Brain microvascular endothelial cell (primary cell): ENCODE measurements around the gene TOR2A.

Source experiments
- DNase-seq: peaks from one replicate; pipeline ENCODE4 v3.0.0-alpha.2; 2020
- H3K27ac ChIP-seq: fragments of 250-450 bp; sonication (Bioruptor Pico); 2 replicates; pipeline ENCODE4 v1.5.1; 2020; ENCODE audit warnings: mild to moderate bottlenecking, moderate library complexity
- H3K27me3 ChIP-seq: fragments of 250-450 bp; sonication (Bioruptor Pico); replicated peaks from 2 replicates; pipeline ENCODE4 v1.5.1; 2020; ENCODE audit warnings: mild to moderate bottlenecking
- H3K36me3 ChIP-seq: fragments of 250-450 bp; sonication (Bioruptor Pico); replicated peaks from 2 replicates; pipeline ENCODE4 v1.5.1; 2020; ENCODE audit warnings: mild to moderate bottlenecking
- H3K4me3 ChIP-seq: 2 replicates; pipeline ENCODE4 v1.5.1; 2011; ENCODE audit warnings: low read depth, mild to moderate bottlenecking, control low read depth, low read length, moderate library complexity
- in situ Hi-C: cut with HindIII; loops from 2 replicates; pipeline ENCODE4 v1.10.0; 2017; ENCODE audit warnings: low sequenced_read_pairs, low pct_ligation_motif_present
- TF ChIP-seq, protein P1 (sequence below): IDR thresholded peaks from 2 replicates; pipeline ENCODE4 v1.5.1; 2011; ENCODE audit warnings: low read depth, mild to moderate bottlenecking, moderate library complexity, low read length, control low read depth, inconsistent platforms; ENCODE audit errors: missing control alignments

The TOR2A gene

DNA sequence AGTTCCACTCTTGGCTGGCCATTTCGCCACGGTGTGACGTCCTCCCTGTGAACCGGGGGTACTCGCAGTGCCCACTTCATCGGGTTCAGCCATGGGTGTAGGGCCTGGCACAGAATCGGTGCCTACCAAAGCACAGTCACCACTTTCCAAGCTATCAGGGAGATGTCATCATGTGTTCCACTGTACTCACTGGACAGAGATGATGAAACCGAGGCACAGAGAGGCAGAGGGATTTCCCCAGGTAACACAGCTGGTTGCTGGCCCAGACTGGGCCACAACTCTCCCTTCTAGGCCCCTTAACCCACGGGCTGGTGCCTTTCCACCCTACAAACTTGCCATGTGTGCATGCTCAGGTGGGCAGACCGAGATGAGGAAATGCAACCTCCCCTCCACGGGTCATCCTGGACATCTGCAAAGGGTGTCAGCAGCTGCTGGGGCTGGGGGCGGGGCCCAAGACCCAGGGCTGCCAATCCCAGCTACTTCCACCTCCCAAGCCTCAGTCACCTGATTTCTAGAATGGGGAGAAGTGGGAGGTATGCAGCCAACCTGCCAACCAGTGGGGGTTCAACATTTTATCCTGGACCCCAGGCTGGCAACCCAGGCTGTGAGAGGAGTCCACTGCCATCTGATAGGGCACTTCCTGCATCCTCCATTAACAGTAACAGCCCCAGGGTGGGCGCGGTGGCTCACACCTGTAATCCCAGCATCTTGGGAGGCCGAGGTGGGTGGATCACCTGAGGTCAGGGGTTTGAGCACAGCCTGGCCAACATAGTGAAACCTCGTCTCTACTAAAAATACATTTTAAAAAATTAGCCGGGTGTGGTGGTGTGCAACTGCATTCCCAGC is 44.3 kb upstream of the TOR2A start:
- no peak overlapping the region for H3K4me3 ChIP-seq
- H3K36me3 ChIP-seq, result no peaks in the 10 kb centered on the region
- TF ChIP-seq, protein P1, sequence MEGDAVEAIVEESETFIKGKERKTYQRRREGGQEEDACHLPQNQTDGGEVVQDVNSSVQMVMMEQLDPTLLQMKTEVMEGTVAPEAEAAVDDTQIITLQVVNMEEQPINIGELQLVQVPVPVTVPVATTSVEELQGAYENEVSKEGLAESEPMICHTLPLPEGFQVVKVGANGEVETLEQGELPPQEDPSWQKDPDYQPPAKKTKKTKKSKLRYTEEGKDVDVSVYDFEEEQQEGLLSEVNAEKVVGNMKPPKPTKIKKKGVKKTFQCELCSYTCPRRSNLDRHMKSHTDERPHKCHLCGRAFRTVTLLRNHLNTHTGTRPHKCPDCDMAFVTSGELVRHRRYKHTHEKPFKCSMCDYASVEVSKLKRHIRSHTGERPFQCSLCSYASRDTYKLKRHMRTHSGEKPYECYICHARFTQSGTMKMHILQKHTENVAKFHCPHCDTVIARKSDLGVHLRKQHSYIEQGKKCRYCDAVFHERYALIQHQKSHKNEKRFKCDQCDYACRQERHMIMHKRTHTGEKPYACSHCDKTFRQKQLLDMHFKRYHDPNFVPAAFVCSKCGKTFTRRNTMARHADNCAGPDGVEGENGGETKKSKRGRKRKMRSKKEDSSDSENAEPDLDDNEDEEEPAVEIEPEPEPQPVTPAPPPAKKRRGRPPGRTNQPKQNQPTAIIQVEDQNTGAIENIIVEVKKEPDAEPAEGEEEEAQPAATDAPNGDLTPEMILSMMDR, result no peak
- no peak for DNase-seq
- in situ Hi-C loops, result no loop called here
- no peaks in the 10 kb centered on the region for H3K27me3 ChIP-seq
- H3K27ac ChIP-seq, result no peak overlapping the region

DNA sequence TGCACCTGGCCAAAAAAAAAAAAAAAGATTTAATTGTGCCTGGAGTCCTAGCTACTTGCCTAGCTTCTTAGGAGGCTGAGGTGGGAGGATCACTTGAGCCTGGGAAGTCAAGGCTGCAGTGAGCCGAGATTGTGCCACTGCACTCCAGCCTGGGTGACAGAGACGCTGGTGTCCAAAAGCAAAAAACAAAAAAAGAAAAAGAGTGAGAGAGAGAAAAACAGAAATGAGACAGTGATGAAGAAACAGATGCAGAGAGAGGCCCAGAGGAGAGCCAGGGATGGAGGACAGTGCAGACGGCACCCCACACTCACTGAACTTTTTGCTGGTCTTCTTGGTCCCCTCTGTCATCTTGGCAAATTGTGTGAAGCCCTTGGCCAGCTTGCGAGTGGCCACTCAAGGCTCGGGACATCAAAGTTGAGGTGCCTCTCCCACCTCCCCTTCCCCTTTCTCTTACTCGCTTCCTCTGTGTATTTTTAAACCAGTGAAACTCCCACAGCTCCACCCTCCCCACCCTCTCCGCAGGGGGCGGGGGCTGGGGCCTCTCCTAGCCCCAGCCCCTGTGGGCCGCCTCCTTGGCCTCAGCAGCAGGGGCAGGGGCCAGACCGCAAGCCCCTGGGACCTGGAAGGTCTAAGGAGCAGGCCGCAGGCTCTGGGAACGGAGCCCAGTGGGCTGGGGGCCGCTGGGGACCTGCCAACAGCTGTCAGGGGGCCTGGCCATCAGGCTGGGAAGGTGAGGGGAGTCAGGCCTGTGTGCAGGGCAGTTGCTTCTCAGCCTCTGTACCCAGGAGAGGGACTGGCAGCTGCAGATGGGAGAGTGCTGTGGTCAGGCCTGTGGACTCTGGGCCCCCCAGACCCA is 43.4 kb upstream of the TOR2A start, which contains the start of gene SH2D3C:
Gene SH2D3C (minus strand): TSS at position 387 of the 856 bp plus-strand sequence. CDS start 39 bp downstream, at position 348.
- no peaks in the 10 kb centered on the region for H3K36me3 ChIP-seq
- TF ChIP-seq, protein P1, result no peak
- in situ Hi-C loops, result no loop called here
- H3K27me3 ChIP-seq, result no peaks in the 10 kb centered on the region
- no peak for DNase-seq
- H3K4me3 ChIP-seq, result no peak within 1 kb of the TSS
- H3K27ac ChIP-seq, result no peak within 1 kb of the TSS

DNA sequence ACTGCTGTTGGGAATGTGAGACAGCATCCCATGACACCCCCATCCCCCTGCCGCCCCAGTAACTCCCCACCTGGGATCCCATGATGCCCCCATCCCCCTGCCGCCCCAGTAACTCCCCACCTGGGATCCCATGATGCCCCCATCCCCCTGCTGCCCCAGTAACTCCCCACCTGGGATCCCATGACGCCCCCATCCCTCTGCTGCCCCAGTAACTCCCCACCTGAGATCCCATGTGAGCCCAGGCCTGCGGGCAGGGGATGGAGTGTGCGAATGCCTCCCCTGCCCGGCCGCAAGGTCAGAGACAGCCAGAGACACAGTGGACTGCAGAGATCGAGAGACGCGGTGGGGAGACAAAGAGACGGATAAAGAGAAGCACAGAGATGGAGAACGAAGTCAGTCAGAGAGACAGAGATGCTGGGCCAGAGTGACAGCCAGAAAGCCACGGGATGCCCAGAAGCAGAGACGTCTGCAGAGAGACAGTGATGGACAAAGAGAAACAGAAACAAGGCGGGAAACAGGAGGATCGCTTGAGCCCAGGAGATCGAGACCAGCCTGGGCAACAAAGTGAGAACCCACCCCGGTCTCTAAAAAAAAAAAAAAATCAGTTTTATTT is 42.4 kb upstream of the TOR2A start:
- H3K27ac ChIP-seq, result no peak overlapping the region
- TF ChIP-seq, protein P1, result no peak
- no peaks in the 10 kb centered on the region for H3K36me3 ChIP-seq
- in situ Hi-C loops, result no loop called here
- DNase-seq, result no peak
- no peak overlapping the region for H3K4me3 ChIP-seq
- H3K27me3 ChIP-seq, result no peaks in the 10 kb centered on the region

DNA sequence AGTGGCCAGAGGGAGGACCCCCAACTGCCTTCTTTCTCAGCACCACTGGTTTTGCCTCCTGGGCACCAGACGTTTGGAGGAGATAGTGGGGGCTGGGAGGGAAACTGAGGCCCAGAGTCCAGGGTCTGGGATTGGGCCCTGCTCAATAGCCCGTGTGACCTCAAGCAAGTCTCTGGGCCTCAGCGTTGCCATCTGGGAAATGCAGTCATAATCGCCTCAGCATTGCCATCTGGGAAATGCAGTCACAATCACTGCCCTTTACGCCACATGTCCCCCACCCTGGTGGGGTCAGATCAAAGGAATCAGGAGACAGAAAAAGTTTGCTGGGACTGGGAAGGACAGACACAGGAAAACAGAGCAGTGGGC is 41.8 kb upstream of the TOR2A start:
- no peak for DNase-seq
- TF ChIP-seq, protein P1, result no peak
- in situ Hi-C loops, result no loop called here
- no peak overlapping the region for H3K4me3 ChIP-seq
- no peaks in the 10 kb centered on the region for H3K36me3 ChIP-seq
- no peaks in the 10 kb centered on the region for H3K27me3 ChIP-seq
- H3K27ac ChIP-seq, result no peak overlapping the region

DNA sequence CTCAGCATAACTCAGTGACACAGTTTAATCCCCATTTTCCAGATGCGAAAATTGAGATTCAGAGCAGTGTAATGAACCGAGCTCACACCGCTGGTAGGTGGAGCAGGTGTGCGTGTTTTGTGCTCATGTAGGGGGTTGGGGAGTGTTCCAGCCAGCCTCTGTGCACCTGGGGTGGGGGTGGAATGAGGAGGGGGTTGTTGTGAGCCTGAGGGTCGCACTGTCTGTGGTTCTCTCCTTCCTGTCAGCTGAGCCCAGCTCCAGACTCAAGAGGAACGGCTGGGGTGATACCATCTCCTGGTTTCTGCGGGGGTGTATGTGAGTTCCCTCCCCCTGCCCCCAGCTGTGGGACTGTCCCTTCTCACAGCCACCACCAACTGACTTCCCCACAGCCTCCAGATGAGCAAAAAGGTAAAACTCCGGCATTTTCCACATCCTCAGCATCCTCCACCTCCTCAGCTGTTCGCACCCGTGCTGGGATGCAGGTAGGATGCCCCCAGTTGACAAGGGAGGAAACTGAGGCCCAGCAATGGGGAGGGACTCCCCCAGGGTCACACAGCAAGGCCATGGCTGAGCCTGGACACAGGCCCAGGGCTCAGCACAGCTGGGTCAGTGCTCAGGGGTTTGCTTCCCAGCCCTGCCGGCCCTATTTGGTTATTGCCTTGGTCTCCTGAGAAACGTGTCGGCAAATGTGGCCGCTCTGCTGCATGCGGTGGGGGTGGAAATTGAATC is 41.3 kb upstream of the TOR2A start:
- H3K27ac ChIP-seq, result no peak overlapping the region
- no peaks in the 10 kb centered on the region for H3K27me3 ChIP-seq
- no peak overlapping the region for H3K4me3 ChIP-seq
- TF ChIP-seq, protein P1, result no peak
- in situ Hi-C loops, result no loop called here
- DNase-seq, result no peak
- no peaks in the 10 kb centered on the region for H3K36me3 ChIP-seq
